H1 (cell line): ENCODE results near the gene GLG1. TPM values are rescaled to one million over a fixed set of nuclear protein-coding genes. Genes with fewer than 3 reads are reported as not detected.

Experiments used
- CTCF ChIA-PET: fragments of 300-600 bp; sonication (Branson Sonifier 250); formaldehyde crosslinking; loops from one replicate; lab custom pipeline; 2021; ENCODE audit not compliant: partially characterized antibody; lab: Charles Lee
- POLR2A ChIA-PET: fragments of 300-600 bp; sonication (Branson Sonifier 250); formaldehyde crosslinking; loops from one replicate; lab custom pipeline; 2021; ENCODE audit warnings: inconsistent platforms; ENCODE audit not compliant: partially characterized antibody; lab: Charles Lee
- DNase-seq, 2 experiments: peaks; one replicate each; pipeline versions ENCODE4 v3.0.0 to v3.0.0-alpha.2; 2010 to 2022; ENCODE audit warnings: low spot score in 2 of 2, low read depth in 1 of 2, mixed read lengths in 1 of 2
- FAIRE-seq: peaks from 2 replicates; lab custom pipeline; 2011; peaks lifted over from hg19 to GRCh38; lab: Jason Lieb, UNC
- H2AFZ ChIP-seq: 2 replicates; pipeline ENCODE4 v1.8.1; 2012; ENCODE audit warnings: low read length, inconsistent platforms
- H2AK5ac ChIP-seq: 2 replicates; pipeline ENCODE4 v1.6.1; 2013; ENCODE audit warnings: low read depth, low read length
- H2BK120ac ChIP-seq: replicated peaks from 2 replicates; pipeline ENCODE3; 2013; ENCODE audit warnings: low read depth, low read length, inconsistent platforms
- H2BK12ac ChIP-seq: 2 replicates; pipeline ENCODE4 v1.6.1; 2013; ENCODE audit warnings: low read depth, low read length
- H2BK15ac ChIP-seq: 2 replicates; pipeline ENCODE4 v1.6.1; 2013; ENCODE audit warnings: low read length
- H2BK20ac ChIP-seq: 2 replicates; pipeline ENCODE4 v1.6.1; 2013; ENCODE audit warnings: low read length
- H2BK5ac ChIP-seq: 2 replicates; pipeline ENCODE4 v1.6.1; 2013; ENCODE audit warnings: low read depth, low read length
- H3K14ac ChIP-seq: 2 replicates; pipeline ENCODE4 v1.6.1; 2013; ENCODE audit warnings: inconsistent platforms; ENCODE audit not compliant: insufficient read length
- H3K18ac ChIP-seq: 2 replicates; pipeline ENCODE4 v1.6.1; 2013; ENCODE audit warnings: low read length; ENCODE audit errors: extremely low read depth
- H3K23ac ChIP-seq: 2 replicates; pipeline ENCODE4 v1.6.1; 2013; ENCODE audit warnings: inconsistent platforms; ENCODE audit not compliant: insufficient read length
- H3K23me2 ChIP-seq: 2 replicates; pipeline ENCODE4 v1.6.1; 2013; ENCODE audit warnings: low read depth, low read length
- H3K27ac ChIP-seq: 2 replicates; pipeline ENCODE4 v1.6.1; 2011; ENCODE audit warnings: low read depth, low read length, inconsistent platforms
- H3K27me3 ChIP-seq, 4 experiments: replicated peaks in 1 of 4; 1 replicate in 1 of 4; 2 replicates in 3 of 4; pipeline versions ENCODE4 v1.6.1 to v1.8.1; 2011 to 2013; ENCODE audit warnings: low read length in 3 of 4, mild to moderate bottlenecking in 3 of 4, inconsistent platforms in 2 of 4, mixed read lengths in 2 of 4, moderate library complexity in 1 of 4; ENCODE audit not compliant: control insufficient read depth in 3 of 4, insufficient read depth in 3 of 4; ENCODE audit errors: extremely low read depth in 1 of 4
- H3K36me3 ChIP-seq, 4 experiments: 2 replicates each; pipeline versions ENCODE4 v1.6.1 to v1.8.1; 2011 to 2013; ENCODE audit warnings: mild to moderate bottlenecking in 4 of 4, low read length in 3 of 4, moderate library complexity in 2 of 4, control low read depth in 1 of 4, inconsistent platforms in 1 of 4; ENCODE audit not compliant: insufficient read depth in 4 of 4, control insufficient read depth in 2 of 4
- H3K4ac ChIP-seq: replicated peaks from 2 replicates; pipeline ENCODE3; 2013; ENCODE audit warnings: low read length, low read depth, mixed read lengths, inconsistent platforms; ENCODE audit not compliant: insufficient read length
- H3K4me1 ChIP-seq, 4 experiments: replicated peaks in 1 of 4; 1 replicate in 1 of 4; 2 replicates in 3 of 4; pipeline versions ENCODE4 v1.6.1 to v1.8.1; 2011 to 2013; ENCODE audit warnings: low read length in 3 of 4, inconsistent platforms in 2 of 4, mixed read lengths in 1 of 4; ENCODE audit not compliant: insufficient read depth in 4 of 4, control insufficient read depth in 3 of 4
- H3K4me2 ChIP-seq, 2 experiments: 2 replicates each; pipeline versions ENCODE4 v1.6.1 to v1.8.1; 2011 to 2013; ENCODE audit warnings: low read depth in 2 of 2, low read length in 2 of 2, control low read depth in 1 of 2, inconsistent platforms in 1 of 2, mild to moderate bottlenecking in 1 of 2; ENCODE audit not compliant: insufficient read depth in 1 of 2
- H3K4me3 ChIP-seq, 4 experiments: fragments of 200-600, 300-600 bp in 1 of 4; sonication (generic), shearing (Covaris generic), sonication (Bioruptor Twin) in 1 of 4; 2 replicates each; pipeline versions ENCODE4 v1.5.1 to v1.8.1; 2011 to 2016; ENCODE audit warnings: low read length in 4 of 4, low read depth in 3 of 4, control low read depth in 2 of 4, inconsistent platforms in 2 of 4, mild to moderate bottlenecking in 2 of 4, mixed read lengths in 1 of 4, moderate library complexity in 1 of 4; ENCODE audit not compliant: insufficient read depth in 2 of 4; ENCODE audit errors: extremely low read depth in 1 of 4
- H3K56ac ChIP-seq: replicated peaks from 2 replicates; pipeline ENCODE3; 2013; ENCODE audit warnings: low read depth, mild to moderate bottlenecking, mixed read lengths, low read length, inconsistent platforms; ENCODE audit not compliant: insufficient read length
- H3K79me1 ChIP-seq: 2 replicates; pipeline ENCODE4 v1.6.1; 2013; ENCODE audit warnings: low read depth, low read length, control low read depth
- H3K79me2 ChIP-seq, 2 experiments: 2 replicates each; pipeline versions ENCODE4 v1.6.1 to v1.8.1; 2012 to 2013; ENCODE audit warnings: low read length in 2 of 2, mild to moderate bottlenecking in 2 of 2, inconsistent platforms in 1 of 2; ENCODE audit not compliant: insufficient read depth in 2 of 2, control insufficient read depth in 1 of 2
- H3K9ac ChIP-seq, 4 experiments: replicated peaks in 1 of 4; 1 replicate in 1 of 4; 2 replicates in 3 of 4; pipeline versions ENCODE4 v1.6.1 to v1.8.1; 2011 to 2013; ENCODE audit warnings: low read depth in 3 of 4, low read length in 3 of 4, control low read depth in 2 of 4, mild to moderate bottlenecking in 2 of 4, moderate library complexity in 2 of 4, inconsistent platforms in 1 of 4; ENCODE audit errors: extremely low read depth in 1 of 4
- H3K9me3 ChIP-seq, 2 experiments: 2 replicates each; pipeline versions ENCODE4 v1.6.1 to v1.8.1; 2012 to 2013; ENCODE audit warnings: mild to moderate bottlenecking in 2 of 2, moderate library complexity in 2 of 2, control low read depth in 1 of 2, inconsistent platforms in 1 of 2, low read depth in 1 of 2, low read length in 1 of 2, mixed read lengths in 1 of 2; ENCODE audit not compliant: insufficient read depth in 2 of 2
- H4K20me1 ChIP-seq, 2 experiments: replicated peaks in 1 of 2; 2 replicates each; pipeline versions ENCODE3 to v1.8.1; 2011 to 2013; ENCODE audit warnings: inconsistent platforms in 2 of 2, low read length in 2 of 2, mild to moderate bottlenecking in 1 of 2; ENCODE audit not compliant: insufficient read depth in 2 of 2, control insufficient read depth in 1 of 2
- H4K5ac ChIP-seq: 2 replicates; pipeline ENCODE4 v1.6.1; 2013; ENCODE audit warnings: low read length, low read depth, mixed read lengths, inconsistent platforms; ENCODE audit not compliant: insufficient read length
- H4K8ac ChIP-seq: 2 replicates; pipeline ENCODE4 v1.8.0; 2013; ENCODE audit warnings: mild to moderate bottlenecking, moderate library complexity, low read length, inconsistent platforms; ENCODE audit not compliant: insufficient read depth; ENCODE audit errors: extremely low read depth
- H4K91ac ChIP-seq: replicated peaks from 2 replicates; pipeline ENCODE3; 2013; ENCODE audit warnings: low read length, mixed read lengths, inconsistent platforms; ENCODE audit not compliant: insufficient read length
- ATF2 ChIP-seq: IDR thresholded peaks from 2 replicates; pipeline ENCODE4 v1.6.1; 2012; ENCODE audit warnings: low read length, inconsistent platforms
- BRCA1 ChIP-seq: IDR thresholded peaks from 2 replicates; pipeline ENCODE4 v1.6.1; 2012; ENCODE audit warnings: low read depth, low read length, improper control_type of control experiment
- CHD1 ChIP-seq: IDR thresholded peaks from 2 replicates; pipeline ENCODE4 v1.6.1; 2012; ENCODE audit warnings: low read depth, low read length, improper control_type of control experiment
- CHD2 ChIP-seq: IDR thresholded peaks from 2 replicates; pipeline ENCODE4 v1.6.1; 2012; ENCODE audit warnings: low read length, improper control_type of control experiment
- CREB1 ChIP-seq: IDR thresholded peaks from 2 replicates; pipeline ENCODE4 v1.6.1; 2012; ENCODE audit warnings: inconsistent platforms
- CTBP2 ChIP-seq: IDR thresholded peaks from 2 replicates; pipeline ENCODE4 v1.7.0; 2011; ENCODE audit warnings: borderline replicate concordance, mild to moderate bottlenecking, moderate library complexity, mixed read lengths, low read length; ENCODE audit not compliant: insufficient read depth, insufficient read length
- HDAC2 ChIP-seq, 2 experiments: fragments of 300-600 bp in 1 of 2; sonication (generic) in 1 of 2; IDR thresholded peaks; 2 replicates each; pipeline ENCODE4 v1.6.1; 2011 to 2012; ENCODE audit warnings: low read depth in 2 of 2, low read length in 2 of 2, mild to moderate bottlenecking in 2 of 2, moderate library complexity in 2 of 2, borderline replicate concordance in 1 of 2, inconsistent platforms in 1 of 2
- POLR2AphosphoS5 ChIP-seq: IDR thresholded peaks from 2 replicates; pipeline ENCODE4 v1.6.1; 2011; ENCODE audit warnings: low read depth, low read length
- POU5F1 ChIP-seq: IDR thresholded peaks from 2 replicates; pipeline ENCODE4 v1.6.1; 2011; ENCODE audit warnings: low read depth, mild to moderate bottlenecking, low read length, moderate library complexity
- SIRT6 ChIP-seq: IDR thresholded peaks from one replicate; pipeline ENCODE4 v1.7.1; 2012; ENCODE audit warnings: low read length, inconsistent platforms
- TAF1 ChIP-seq: IDR thresholded peaks from 2 replicates; pipeline ENCODE4 v1.6.1; 2011; ENCODE audit warnings: mild to moderate bottlenecking, low read depth, low read length
- TCF12 ChIP-seq: IDR thresholded peaks from 2 replicates; pipeline ENCODE4 v1.6.1; 2011; ENCODE audit warnings: low read depth, mild to moderate bottlenecking, low read length
- WGBS, 2 experiments: shearing (Covaris generic) in 1 of 2; methylation state at CpG; one replicate each; pipeline versions ENCODE4 v1.1.6 to v1.1.7; 2013 to 2015; ENCODE audit warnings: low lambda C conversion rate in 2 of 2, mixed read lengths in 2 of 2, inconsistent platforms in 1 of 2, low coverage in 1 of 2, missing lambda C conversion rate in 1 of 2; ENCODE audit not compliant: insufficient replicate concordance in 2 of 2, insufficient coverage in 1 of 2, insufficient read length in 1 of 2; ENCODE audit errors: extremely low coverage in 1 of 2, missing lambda C conversion rate in 1 of 2; 5-methylcytosine and 5-hydroxymethylcytosine counted together
- polyA plus RNA-seq, 7 experiments: library from polyadenylated mRNA; depleted of rRNA in 3 of 7; stranded (reverse) in 5 of 7; unstranded in 2 of 7; fragments of >200 nt in 5 of 7; fragments of 200-250 nt in 2 of 7; gene quantifications; 1 replicate in 5 of 7; 2 replicates in 1 of 7; 4 replicates in 1 of 7; pipeline versions ENCODE4 v1.2.1 to v1.2.3, GENCODE V29; 2011 to 2013; ENCODE audit warnings: missing spikeins in 2 of 7, mixed read lengths in 2 of 7
- total RNA-seq: library from RNA; stranded (reverse); fragmentation: NEBNext Ultra II Directional; extraction: Animal tissue kit (Norgen Biotek cat#: 25700); gene quantifications from 2 replicates; pipeline ENCODE4 v1.2.1, GENCODE V29; 2021

Gene GLG1
- total and polyA plus RNA-seq, 2 of the 8 experiments (the other 6 are each of a cell fraction or from before 2014, with no cell fraction given), result 53.4 to 139 TPM

GRCh38 chr16:74637742-74638453, 31.0 kb upstream of the GLG1 start:
- Histone ChIP-seq H4K8ac (no peak overlapping the region), H2BK5ac (no peak overlapping the region), H3K4me1 (no peaks in the 10 kb centered on the region), H2BK120ac (no peak overlapping the region), H2AFZ (no peak overlapping the region), H2BK20ac (no peak overlapping the region), H3K56ac (no peak overlapping the region), H3K27ac (no peak overlapping the region), H3K14ac (no peak overlapping the region), H4K20me1 (peaks cover 2 to 4% of the 10 kb centered on the region in 2 experiments), H3K36me3 (peaks cover 11 to 87% (median 53%) of the 10 kb centered on the region in 4 experiments), H3K23me2 (no peaks in the 10 kb centered on the region), H3K27me3 (no peaks in the 10 kb centered on the region), H3K79me2 (no peaks in the 10 kb centered on the region; a peak in 1 of 4 replicates), H2BK15ac (no peak overlapping the region), H3K9me3 (no peaks in the 10 kb centered on the region), H2AK5ac (no peak overlapping the region), H3K23ac (no peak overlapping the region), H3K4ac (no peak overlapping the region), H3K4me2 (no peak overlapping the region), H4K91ac (no peak overlapping the region), H3K79me1 (no peaks in the 10 kb centered on the region; the same call in 1 of the 2 replicates), H2BK12ac (no peak overlapping the region), H3K9ac (no peak overlapping the region), H4K5ac (no peak overlapping the region), H3K4me3 (no peak overlapping the region), H3K18ac (no peak overlapping the region)
- DNase-seq (no peak), FAIRE-seq (no peak)
- 90% methylated on average over 7 of the region's 7 CpGs; no CpG with 5 or more reads in 1 of the 2 experiments for WGBS, 2 experiments
- ChIA-PET CTCF (interaction anchor here (0.5 to 1.0 kb wide), 2 partner anchors 72 to 224 kb away, joined by 3 read pairs; no protein-coding TSS in a partner anchor), POLR2A (interaction anchor here (0.8 to 1.6 kb wide), 5 partner anchors 8 to 28 kb away, joined by 3 to 6 read pairs (median 3); no protein-coding TSS in a partner anchor)
- TF ChIP-seq SIRT6 (no peak), BRCA1 (no peak), CREB1 (no peak), CHD1 (no peak), CHD2 (no peak), HDAC2 (IDR thresholded peaks at IDR 0.05; ENCODE audit: borderline replicate concordance in 1 of 2, low read depth in 2 of 2, low read length in 2 of 2) (no peak), TAF1 (no peak), TCF12 (no peak), ATF2 (no peak), CTBP2 (no peak), POU5F1 (no peak), POLR2AphosphoS5 (no peak)
